HG03571 (cell line): ENCODE measurements around the gene PTCD1.
"Not testable (repeated sequence)": the region's sequence is repeated elsewhere in the genome, so short reads cannot be mapped to it uniquely, and the experiment has no call there.

Source experiments
- ATAC-seq: cut with Tn5 transposase; IDR thresholded peaks from one replicate; pipeline ENCODE4 v1.9.1; 2021; ENCODE audit not compliant: unreplicated experiment

Gene PTCD1

DNA sequence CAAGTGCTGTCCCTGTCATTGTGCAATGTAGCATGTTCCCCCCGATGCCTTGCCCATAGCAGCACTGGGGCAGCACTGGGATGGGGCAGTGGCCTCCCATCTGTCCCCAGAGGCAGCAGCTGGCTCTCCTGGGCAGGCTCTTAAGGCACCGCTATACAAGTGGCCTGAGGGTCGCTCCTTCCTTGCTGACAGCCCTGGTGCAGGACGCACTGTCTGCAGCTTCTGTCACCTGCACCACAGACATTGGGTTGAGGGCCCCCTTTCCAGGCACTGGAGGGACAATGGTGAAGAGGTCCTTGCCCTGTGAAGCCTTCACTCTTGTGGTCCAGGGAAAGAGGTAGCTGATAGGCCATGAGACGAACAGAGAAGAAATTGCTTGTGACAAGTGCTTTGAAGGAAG, 10.7 kb upstream of the PTCD1 start:
- ATAC-seq, result no peak

DNA sequence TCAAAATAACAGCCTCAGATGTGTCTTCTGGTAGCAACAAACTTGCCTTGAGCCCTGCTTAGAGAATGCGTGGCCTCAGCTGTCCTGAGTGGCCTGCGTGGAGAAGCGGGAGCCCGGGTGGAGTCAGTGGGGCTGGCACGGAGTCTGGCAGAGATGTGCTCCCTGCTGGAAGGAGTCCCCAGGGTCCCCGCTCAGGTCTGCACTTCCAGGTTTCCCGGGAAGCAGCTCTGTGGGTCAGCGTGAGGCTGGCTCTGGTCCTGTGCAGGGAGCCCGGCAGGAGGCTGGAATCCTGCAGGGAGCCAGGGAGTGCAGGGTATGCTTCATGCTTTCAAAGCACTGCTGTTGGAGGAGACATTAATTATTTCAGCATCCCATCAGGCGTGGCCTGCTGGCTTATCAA, 10.3 kb upstream of the PTCD1 start:
- no peak for ATAC-seq

DNA sequence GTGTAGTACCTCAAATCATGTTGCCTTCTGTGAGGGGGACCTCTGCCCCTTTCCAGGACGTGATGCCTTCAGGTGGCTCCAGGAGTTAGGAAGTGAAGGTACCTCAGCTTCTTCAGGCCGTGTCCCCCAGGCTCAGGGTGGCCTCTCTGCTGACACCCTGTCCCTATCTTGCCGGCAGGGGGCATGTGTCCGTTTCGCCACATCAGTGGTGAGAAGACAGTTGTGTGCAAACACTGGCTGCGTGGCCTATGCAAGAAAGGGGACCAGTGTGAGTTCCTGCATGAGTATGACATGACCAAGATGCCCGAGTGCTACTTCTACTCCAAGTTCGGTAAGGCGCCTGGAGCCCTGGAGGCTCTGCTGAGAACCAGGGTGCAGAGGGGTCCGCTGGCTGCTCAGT, 9.3 kb upstream of the PTCD1 start:
- ATAC-seq, result no peak

DNA sequence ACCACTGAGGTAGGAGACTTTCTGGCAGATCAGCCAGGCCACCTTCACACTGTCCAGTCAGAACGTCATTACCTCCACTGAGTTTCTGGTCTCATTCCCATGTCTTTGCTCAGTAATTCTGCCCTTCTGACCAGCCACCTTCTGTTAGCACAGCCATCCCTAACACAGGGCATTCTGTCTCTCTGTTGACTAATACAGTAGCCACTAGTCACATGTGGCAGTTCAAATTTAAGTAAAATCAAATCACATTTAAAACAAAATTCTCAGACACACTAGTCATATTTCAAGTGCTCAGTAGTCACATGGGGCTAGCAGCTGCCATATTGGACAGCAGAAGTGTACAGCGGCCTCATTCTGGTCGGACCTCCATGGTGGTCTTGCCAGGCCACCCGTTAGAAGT, 7.5 kb upstream of the PTCD1 start:
- ATAC-seq, result no peak

DNA sequence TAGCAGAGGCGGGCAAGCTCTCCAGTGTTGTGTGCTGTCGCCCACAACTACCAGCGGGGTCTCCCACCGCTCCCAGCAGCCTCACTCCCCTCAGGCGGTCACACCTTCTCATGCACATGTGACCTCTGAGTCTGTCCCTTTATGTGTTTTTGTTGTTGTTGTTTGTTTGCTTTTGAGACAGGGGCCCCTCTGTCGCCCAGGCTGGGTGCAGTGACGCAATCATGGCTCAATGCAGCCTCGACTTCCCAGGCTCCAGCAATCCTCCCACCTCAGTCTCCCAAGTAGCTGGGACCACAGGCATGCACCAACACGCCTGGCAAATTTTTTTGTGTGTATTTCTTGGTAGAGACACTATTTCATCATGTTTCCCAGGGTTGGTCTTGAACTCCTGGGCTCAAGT, 1.6 kb upstream of the PTCD1 start:
- ATAC-seq, result no peak

DNA sequence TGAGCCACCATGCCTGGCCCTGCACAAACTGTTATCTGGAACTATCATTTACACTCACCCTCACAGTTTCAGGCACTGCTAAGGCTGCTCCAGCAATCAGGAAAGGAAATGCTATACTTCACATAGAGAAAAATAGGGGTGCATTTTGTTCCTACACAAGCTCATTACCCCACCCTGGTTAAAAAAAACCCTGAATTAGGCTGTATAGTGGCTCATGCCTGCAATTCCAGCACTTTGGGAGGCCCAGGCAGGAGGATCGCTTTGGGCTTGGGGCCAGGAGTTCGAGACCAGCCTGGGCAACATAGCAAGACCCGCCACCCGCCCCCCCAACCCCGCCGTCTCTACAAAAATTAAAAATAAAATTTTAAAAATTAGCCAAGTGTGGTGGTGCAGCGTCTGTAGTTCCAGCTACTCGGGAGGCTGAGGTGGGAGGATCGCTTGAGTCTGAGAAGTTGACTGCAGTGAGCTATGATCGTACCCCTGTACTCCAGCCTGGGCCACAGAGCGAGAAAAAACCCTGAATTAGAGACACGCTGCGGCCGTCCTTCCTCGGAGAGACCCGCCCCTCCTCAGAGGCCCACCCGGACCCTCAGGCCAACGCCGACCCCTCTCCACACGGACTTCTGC, 539 bp downstream of the PTCD1 start:
- ATAC-seq, result peak; percentile 4

DNA sequence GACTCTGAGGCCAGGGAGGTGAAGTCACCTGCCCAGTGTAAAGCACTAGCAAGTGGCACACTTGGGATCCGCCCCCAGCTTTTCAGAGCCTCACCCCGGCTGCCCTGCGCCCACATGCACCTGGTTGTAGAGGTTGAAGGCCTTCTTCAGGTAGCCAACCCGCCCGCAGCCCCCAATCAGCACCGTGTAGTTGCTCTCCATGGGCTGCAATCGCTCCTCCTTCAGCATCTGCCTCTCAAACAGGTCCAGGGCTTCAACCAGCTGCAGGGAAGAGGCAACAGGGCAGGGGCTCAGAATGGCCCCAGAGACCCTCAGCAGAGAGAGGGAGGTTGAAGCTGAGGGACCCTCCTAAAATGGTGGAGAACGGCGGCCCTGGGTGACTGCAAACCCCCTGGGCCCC, 5.4 kb downstream of the PTCD1 start:
- no peak for ATAC-seq

DNA sequence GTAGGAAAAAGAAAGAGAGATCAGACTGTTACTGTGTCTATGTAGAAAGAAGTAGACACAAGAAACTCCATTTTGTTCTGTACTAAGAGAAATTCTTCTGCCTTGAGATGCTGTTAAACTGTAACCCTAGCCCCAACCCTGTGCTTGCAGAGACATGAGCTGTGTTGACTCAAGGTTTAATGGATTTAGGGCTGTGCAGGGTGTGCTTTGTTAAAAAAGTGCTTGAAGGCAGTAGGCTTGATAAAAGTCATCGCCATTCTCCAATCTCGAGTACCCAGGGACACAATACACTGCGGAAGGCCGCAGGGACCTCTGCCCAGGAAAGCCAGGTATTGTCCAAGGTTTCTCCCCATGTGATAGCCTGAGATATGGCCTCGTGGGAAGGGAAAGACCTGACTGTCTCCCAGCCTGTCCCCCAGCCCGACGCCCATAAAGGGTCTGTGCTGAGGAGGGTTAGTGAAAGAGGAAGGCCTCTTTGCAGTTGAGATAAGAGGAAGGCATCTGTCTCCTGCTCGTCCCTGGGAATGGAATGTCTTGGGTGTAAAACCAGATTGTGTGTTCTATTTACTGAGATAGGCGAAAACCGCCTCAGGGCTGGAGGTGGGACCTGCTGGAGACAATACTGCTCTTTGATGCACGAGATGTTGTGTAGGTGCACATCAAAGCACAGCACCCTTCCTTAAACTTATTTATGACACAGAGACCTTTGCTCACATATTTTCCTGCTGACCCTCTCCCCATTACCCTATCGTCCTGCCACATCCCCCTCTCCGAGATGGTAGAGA, 6.7 kb downstream of the PTCD1 start:
- ATAC-seq, result not testable (repeated sequence)

DNA sequence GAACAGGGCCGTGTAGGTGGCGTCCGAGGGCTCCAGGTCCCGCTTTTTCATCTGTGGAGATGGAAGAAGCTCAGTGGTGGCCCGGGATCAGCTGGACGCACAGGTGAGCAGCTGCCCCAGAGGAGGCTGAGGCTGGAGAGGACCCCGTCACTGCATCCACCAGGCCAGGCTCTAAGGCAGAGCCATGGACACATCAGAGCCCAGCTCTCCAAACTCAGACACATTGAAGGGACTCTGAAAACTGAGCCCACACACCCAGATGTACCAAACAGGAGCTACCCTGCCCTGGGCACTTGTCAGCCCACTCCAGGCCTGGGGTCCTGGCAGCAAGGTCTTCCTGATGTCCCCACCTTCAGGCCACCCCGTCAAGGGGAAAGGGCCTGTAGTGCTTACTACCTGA, 8.8 kb downstream of the PTCD1 start:
- no peak for ATAC-seq

DNA sequence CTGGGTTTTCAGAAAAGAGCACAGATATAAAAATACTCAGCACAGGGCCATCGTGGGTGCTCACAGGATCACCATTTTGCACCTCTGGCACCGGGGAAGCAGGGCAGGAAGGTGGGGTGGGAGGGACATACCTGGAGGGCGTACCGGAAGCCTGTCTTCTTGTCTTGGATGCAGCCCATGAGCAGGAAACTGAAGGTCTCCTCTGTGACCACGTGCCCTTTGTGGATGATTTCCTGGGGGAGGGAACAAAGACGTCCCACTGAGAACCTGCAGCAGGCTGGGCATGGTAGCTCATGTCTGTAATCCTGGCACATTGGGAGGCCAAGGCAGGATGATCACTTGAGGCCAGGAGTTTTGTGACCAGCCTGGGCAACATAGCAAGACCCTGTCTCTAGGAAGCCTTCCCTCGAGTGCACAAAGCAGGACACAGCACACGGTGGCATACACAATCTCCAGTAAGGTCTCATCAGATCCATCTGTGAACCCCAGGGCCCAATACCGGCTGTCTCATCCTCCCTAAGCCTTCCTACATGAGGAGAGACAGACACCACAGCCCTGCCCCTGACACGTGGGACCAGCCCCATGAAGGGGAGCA, 9.5 kb downstream of the PTCD1 start:
- ATAC-seq, result no peak

DNA sequence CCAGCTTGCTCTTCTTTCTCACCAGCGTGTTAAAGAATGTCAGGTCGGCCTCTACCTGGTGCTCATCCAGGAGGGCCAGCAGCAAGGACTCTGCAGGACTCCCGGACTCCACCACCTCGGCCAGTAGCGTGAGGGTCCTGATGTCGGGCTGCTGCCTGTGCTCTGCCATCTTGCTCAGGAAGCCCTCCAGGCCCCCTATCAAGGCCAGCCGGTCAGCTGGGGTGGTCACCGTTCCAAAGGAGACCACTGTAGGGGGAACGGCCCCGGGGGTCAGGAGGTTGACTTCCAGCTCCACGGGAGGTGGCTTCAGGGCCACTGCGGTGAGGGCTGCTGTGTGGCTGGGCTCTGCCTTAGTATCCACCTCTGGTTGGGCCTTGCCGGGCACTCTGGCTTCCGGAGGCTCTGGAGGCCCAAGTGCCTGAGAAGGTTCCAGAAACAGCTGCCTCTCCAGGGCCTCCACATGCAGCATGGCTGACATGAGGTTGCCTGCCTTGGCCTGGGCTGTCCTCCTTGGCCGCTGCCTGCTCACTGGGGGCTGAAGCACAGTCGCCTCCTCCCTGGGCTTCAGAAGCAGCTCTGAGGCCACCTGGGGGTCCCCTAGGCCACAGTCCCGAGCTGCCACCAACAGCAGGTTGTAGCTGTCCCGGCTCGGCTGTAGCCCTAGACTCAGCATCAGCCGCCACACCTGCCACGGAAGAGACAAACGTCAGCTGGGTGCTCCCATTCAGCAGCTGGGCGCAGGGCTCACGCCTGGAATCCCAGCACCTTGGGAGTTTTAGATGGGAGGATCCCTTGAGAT, 13.5 kb downstream of the PTCD1 start:
- ATAC-seq, result no peak

DNA sequence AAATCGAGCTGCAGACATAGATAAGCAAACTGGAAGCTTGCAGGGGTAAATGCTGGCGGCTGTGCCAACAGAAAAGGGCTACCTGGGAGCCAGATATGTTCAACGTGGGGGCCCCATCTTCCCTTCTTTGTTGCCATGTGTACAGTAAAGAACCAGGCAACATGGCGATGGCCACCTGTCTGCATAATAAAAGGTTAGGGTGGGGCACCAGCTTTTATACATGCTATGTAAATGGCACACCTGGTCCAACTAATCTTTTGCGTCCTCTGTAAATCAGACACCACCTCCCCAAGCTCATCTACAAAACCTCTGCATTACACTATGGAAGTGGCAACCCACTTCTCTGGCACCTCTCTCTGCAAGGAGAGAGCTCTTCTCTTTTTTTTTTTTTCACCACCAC, 16.0 kb downstream of the PTCD1 start:
- no peak for ATAC-seq

DNA sequence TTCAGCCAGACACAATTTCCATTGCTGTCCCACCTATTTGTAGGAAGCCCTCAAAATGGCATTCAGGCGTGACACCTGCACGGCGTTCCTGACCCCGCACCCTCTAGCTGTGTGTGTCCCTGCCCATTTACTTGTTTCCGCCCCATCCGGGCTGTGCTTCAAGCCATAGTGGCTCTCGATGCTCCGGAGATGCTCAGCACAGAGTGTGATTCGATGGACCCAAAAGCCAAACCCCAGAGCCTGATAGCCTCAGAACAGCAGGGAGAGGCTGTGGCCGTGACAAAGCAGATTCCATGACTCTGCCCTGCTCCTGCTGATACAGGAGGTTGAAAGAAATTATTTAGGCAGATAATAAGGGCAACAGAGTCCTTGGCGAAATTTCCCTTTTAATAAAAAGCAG, 16.4 kb downstream of the PTCD1 start:
- ATAC-seq, result no peak

DNA sequence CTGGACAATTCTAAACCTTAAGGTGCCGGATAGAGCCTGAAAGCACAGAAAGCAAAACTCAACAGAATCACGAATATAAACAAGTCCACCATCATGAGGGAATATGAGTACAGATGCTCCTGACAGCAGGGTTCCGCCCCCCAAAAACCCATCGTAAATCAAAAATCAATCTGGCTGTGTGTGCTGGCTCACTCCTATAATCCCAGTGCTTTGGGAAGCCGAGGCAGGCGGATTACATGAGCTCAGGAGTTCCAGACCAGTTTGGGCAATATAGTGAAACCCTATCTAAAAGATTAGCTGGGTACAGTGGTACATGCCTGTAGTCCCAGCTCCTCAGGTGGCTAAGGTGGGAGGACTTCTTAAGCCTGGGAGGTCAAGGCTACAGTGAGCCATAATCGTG, 17.6 kb downstream of the PTCD1 start:
- no peak for ATAC-seq

DNA sequence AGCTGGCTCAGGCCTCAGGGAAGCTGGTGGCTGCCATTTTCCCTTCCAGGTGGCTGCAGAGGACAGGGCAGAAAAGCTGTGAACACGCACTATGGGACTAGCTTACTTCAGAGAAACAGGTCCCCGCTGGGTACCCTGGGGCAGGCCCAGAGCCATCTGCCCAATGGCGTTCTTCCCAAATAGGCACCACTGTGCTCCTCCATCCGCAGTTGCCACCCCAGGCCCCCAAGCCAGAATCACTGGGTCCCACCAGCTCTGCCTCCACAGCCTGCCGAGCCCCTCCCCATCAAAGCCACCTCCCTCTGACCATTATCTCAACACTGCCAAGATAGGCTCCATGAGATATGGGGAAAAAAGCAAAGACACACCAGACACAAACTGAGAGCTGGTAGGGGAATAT, 18.4 kb downstream of the PTCD1 start:
- no peak for ATAC-seq

DNA sequence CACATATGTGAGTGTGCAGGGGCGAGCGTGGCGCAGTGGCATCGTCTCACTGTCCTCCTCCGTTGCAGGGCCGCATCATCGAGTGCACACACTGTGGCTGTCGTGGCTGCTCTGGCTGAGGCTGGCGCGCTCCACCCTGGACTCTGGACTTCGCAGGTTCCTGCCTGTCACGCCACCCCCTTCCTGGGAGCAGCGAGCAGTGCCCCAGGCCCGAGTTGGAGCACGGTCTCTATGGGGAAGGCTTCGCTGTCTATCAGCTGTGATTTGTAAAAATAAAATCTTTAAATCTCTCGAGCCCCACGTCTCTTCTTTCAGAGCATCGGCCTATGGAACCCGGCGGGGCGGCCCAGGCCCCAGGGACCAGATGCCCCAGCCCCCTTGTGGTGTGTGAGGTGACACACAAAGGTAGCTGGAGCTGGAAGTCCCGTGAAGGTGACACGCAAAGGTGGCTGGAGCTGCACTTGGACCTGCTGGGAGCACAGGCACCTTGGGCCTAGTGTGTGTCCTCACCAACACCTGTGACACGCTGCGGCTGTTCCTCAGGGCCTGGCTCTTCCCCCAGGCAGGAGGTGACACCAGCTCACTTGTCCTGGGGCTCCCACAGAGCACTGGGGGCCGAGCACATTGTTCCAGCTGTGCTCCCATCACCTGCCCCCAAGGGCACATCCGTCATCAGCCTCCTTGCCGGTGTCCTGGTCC, 19.1 kb downstream of the PTCD1 start:
- ATAC-seq, result no peak

DNA sequence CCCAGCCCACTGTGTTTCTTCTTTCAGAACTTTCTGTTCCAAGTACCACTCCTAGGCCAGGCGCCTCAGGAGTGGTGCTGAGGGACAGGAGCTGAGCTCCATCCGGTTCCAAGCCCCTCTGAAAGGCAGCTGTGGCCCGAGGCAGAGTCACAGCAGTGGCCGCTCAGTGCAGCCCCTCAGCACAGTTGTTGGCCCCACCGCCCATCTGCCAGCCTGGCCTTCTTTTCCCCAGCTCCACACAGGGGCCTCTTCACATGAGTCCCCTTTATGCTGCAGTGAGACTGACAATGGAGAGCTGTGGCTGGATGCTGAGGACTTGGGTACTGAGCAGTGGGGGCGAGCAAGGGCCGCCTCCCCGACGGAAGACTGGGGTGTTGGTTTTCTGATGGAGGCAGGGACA, 20.3 kb downstream of the PTCD1 start:
- no peak for ATAC-seq

DNA sequence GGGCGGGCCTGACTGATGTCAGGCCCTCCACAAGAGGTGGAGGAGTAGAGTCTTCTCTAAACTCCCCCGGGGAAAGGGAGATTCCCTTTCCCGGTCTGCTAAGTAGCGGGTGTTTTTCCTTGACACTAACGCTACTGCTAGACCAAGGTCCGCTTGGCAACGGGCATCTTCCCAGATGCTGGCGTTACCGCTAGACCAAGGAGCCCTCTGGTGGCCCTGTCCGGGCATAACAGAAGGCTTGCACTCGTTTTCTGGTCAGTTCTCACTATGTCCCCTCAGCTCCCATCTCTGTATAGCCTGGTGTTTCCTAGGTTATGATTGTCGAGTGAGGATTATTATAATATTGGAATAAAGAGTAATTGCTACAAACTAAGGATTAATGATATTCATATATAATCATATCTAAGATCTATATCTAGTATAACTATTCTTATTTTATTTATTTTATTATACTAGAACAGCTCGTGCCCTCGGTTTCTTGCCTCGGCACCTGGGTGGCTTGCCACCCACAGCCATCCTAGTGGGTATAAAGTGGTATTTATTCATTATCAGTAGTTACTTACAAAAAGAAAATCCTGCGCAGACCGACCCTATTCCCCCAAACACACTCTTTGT, 23.0 kb downstream of the PTCD1 start:
- ATAC-seq, result not testable (repeated sequence)

DNA sequence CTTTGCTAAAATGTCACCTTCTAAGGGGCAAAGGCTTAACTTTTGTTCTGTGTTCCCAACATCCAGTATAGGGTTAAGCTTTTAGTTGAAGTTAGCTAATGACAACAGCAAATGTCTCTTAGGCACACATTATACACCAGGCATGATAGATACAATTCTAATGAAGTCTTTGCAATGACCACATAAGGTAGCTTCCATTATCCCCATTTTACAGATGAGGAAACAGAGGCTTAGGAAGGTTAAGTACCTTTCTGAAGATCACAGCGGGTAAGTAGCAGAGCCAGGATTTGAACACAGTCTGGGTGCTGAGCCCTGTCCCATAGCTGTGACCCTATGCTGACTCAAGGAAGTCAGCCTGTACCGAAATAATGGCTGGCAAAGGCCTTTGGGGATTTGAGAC, 28.0 kb downstream of the PTCD1 start:
- no peak for ATAC-seq

DNA sequence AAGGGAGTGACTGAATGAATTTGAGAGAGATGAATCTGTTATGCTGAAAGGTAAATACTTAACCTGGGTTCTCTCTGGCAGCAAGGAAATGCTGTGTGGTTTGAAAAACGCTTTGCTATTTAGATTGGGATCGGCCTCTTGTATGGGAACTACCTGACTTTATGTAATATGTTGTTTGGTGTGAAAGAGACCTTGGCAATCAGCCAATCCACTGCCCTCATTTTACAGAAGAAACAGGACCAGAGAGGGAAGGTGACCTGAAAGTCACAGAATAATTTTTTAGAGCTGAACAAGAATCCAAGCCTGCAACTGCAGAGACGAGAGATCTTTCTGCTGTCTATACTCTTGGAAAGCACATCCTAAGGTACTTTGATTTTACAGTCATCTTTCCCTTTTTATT, 28.8 kb downstream of the PTCD1 start:
- ATAC-seq, result no peak

DNA sequence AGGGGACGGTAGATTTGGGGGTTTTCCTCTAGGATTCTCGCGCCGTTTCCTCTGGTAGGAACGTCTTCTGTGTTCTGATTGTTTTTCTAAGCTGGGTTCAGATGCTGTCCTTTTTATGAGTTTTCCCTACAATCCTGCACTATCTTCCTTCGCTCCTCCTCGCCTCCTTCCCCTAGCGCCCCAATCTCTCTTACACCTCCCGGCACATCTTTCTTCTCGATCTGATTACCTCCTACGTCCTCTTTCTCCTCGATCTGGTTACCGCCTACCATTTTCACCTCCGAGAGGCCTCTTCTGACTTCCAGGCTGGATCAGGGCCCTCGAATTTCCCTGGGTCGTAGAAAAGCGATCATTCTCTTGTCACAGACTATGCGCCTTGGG, 29.4 kb downstream of the PTCD1 start:
- no peak for ATAC-seq
